Activated CD4-positive, alpha-beta T cell treated with anti-CD3 and anti-CD28 coated beads, Interleukin-2, amount 50 U/mL, for 1 hour (primary cell): ENCODE results near the gene SPDYE17.
"Not testable (repeated sequence)": the region's sequence is repeated elsewhere in the genome, so short reads cannot be mapped to it uniquely, and the experiment has no call there.

Experiments
- DNase-seq: peaks from one replicate; pipeline ENCODE4 v3.0.0-alpha.2; 2020

Gene SPDYE17

GRCh38 chr7:76998285-76998589 is 33.9 kb downstream of the SPDYE17 start:
- no peak for DNase-seq

- DNase-seq, result no peak
Measured at GRCh38 chr7:76997381-76998284, 34.5 kb downstream of the SPDYE17 start.

- not testable (repeated sequence) for DNase-seq
Measured at GRCh38 chr7:76996932-76997331, 35.2 kb downstream of the SPDYE17 start.

GRCh38 chr7:76994286-76994685 is 37.9 kb downstream of the SPDYE17 start:
- not testable (repeated sequence) for DNase-seq

- not testable (repeated sequence) for DNase-seq
Measured at GRCh38 chr7:76993831-76994230, 38.3 kb downstream of the SPDYE17 start.

GRCh38 chr7:76992871-76993270 is 39.3 kb downstream of the SPDYE17 start:
- not testable (repeated sequence) for DNase-seq

- DNase-seq, result not testable (repeated sequence)
Measured at GRCh38 chr7:76992204-76992603, 40.0 kb downstream of the SPDYE17 start.

- not testable (repeated sequence) for DNase-seq
Measured at GRCh38 chr7:76990202-76990601, 42.0 kb downstream of the SPDYE17 start.

GRCh38 chr7:76985924-76986717 is 46.0 kb downstream of the SPDYE17 start:
- DNase-seq, result not testable (repeated sequence)

- DNase-seq, result not testable (repeated sequence)
Measured at GRCh38 chr7:76984784-76985136, 47.4 kb downstream of the SPDYE17 start.

GRCh38 chr7:76983937-76984783 is 48.0 kb downstream of the SPDYE17 start:
- DNase-seq, result not testable (repeated sequence)

- DNase-seq, result not testable (repeated sequence)
Measured at GRCh38 chr7:76983333-76983732, 48.8 kb downstream of the SPDYE17 start.

GRCh38 chr7:76982501-76982900 is 49.7 kb downstream of the SPDYE17 start:
- DNase-seq, result not testable (repeated sequence)

- DNase-seq, result not testable (repeated sequence)
Measured at GRCh38 chr7:76981187-76981970, 50.8 kb downstream of the SPDYE17 start.

- DNase-seq, result not testable (repeated sequence)
Measured at GRCh38 chr7:76980576-76980975, 51.6 kb downstream of the SPDYE17 start.

GRCh38 chr7:76977761-76978367 is 54.3 kb downstream of the SPDYE17 start:
- DNase-seq, result not testable (repeated sequence)

GRCh38 chr7:76974793-76975579 is 57.2 kb downstream of the SPDYE17 start:
- not testable (repeated sequence) for DNase-seq

- not testable (repeated sequence) for DNase-seq
Measured at GRCh38 chr7:76974336-76974735, 57.8 kb downstream of the SPDYE17 start.

- DNase-seq, result not testable (repeated sequence)
Measured at GRCh38 chr7:76972391-76972790, 59.8 kb downstream of the SPDYE17 start.
